CD14-positive monocyte (primary cell): ENCODE results near the gene DLEC1. TPM values are rescaled to one million over a fixed set of nuclear protein-coding genes. Genes with fewer than 3 reads are reported as not detected.

Experiments used
- DNase-seq, 3 donors: peaks; one replicate each; pipeline ENCODE4 v3.0.0-alpha.2; 2011 to 2022
- H2AFZ ChIP-seq: 2 replicates; pipeline ENCODE4 v1.6.0; 2012; ENCODE audit warnings: mild to moderate bottlenecking, low read depth, low read length, inconsistent platforms; ENCODE audit not compliant: insufficient read depth, poor library complexity, severe bottlenecking
- H3K27ac ChIP-seq, 2 donors: 1 replicate in 1 of 2; 2 replicates in 1 of 2; pipeline ENCODE4 v1.5.1; 2012 to 2013; ENCODE audit warnings: low read length in 2 of 2, control low read depth in 1 of 2, inconsistent platforms in 1 of 2, low read depth in 1 of 2, mild to moderate bottlenecking in 1 of 2
- H3K27me3 ChIP-seq, 2 donors: one replicate each; pipeline versions ENCODE4 v1.6.0 to v1.6.1; 2011 to 2013; ENCODE audit warnings: low read length in 2 of 2; ENCODE audit not compliant: control insufficient read depth in 2 of 2, insufficient read depth in 2 of 2
- H3K36me3 ChIP-seq, 2 donors: replicated peaks in 1 of 2; 1 replicate in 1 of 2; 2 replicates in 1 of 2; pipeline versions ENCODE4 v1.5.1 to v1.6.1; 2012 to 2013; ENCODE audit warnings: low read length in 2 of 2, control low read depth in 1 of 2, inconsistent platforms in 1 of 2, mild to moderate bottlenecking in 1 of 2; ENCODE audit not compliant: insufficient read depth in 2 of 2, control insufficient read depth in 1 of 2
- H3K4me1 ChIP-seq, 2 donors: 1 replicate in 1 of 2; 2 replicates in 1 of 2; pipeline versions ENCODE4 v1.5.1 to v1.6.1; 2012 to 2013; ENCODE audit warnings: low read length in 2 of 2, control low read depth in 1 of 2, inconsistent platforms in 1 of 2, mild to moderate bottlenecking in 1 of 2, moderate library complexity in 1 of 2; ENCODE audit not compliant: insufficient read depth in 2 of 2, control insufficient read depth in 1 of 2
- H3K4me2 ChIP-seq: replicated peaks from 2 replicates; pipeline ENCODE3; 2012; ENCODE audit warnings: low read length, moderate library complexity, mild to moderate bottlenecking; ENCODE audit not compliant: poor library complexity, severe bottlenecking; ENCODE audit errors: extremely low read depth
- H3K4me3 ChIP-seq, 3 experiments: fragments of 200-600 bp in 1 of 3; sonication (generic) in 1 of 3; replicated peaks in 1 of 3; 1 replicate in 2 of 3; 2 replicates in 1 of 3; pipeline ENCODE4 v1.5.1; 2011 to 2013; ENCODE audit warnings: low read length in 3 of 3, mild to moderate bottlenecking in 3 of 3, control low read depth in 2 of 3, low read depth in 2 of 3, inconsistent platforms in 1 of 3, moderate library complexity in 1 of 3
- H3K79me2 ChIP-seq: 2 replicates; pipeline ENCODE4 v1.6.0; 2012; ENCODE audit warnings: mild to moderate bottlenecking, control low read depth, inconsistent platforms, low read length, moderate library complexity; ENCODE audit not compliant: insufficient read depth
- H3K9ac ChIP-seq: 2 replicates; pipeline ENCODE4 v1.6.0; 2017; ENCODE audit warnings: low read length, mild to moderate bottlenecking; ENCODE audit not compliant: insufficient read depth, poor library complexity, severe bottlenecking
- H3K9me3 ChIP-seq, 2 donors: replicated peaks in 1 of 2; 1 replicate in 1 of 2; 2 replicates in 1 of 2; pipeline versions ENCODE4 v1.5.1 to v1.6.1; 2012 to 2013; ENCODE audit warnings: low read length in 2 of 2, control low read depth in 1 of 2; ENCODE audit not compliant: control insufficient read depth in 1 of 2, insufficient read depth in 1 of 2
- H4K20me1 ChIP-seq: 2 replicates; pipeline ENCODE4 v1.6.0; 2012; ENCODE audit warnings: mild to moderate bottlenecking, low read length, control low read depth, moderate library complexity; ENCODE audit not compliant: insufficient read depth
- H3K27ac Mint-ChIP-seq, 7 donors: one replicate each; pipeline ENCODE4 v1.8.0; 2020; ENCODE audit warnings: mild to moderate bottlenecking in 7 of 7, mixed read lengths in 7 of 7, moderate library complexity in 6 of 7, inconsistent platforms in 2 of 7
- H3K27me3 Mint-ChIP-seq, 3 donors: one replicate each; pipeline ENCODE4 v1.8.0; 2021 to 2022; ENCODE audit warnings: low read depth in 3 of 3, mild to moderate bottlenecking in 3 of 3, mixed read lengths in 3 of 3, moderate library complexity in 3 of 3, inconsistent platforms in 1 of 3
- H3K36me3 Mint-ChIP-seq, 2 donors: one replicate each; pipeline ENCODE4 v1.8.0; 2020; ENCODE audit warnings: mixed read lengths in 2 of 2, inconsistent platforms in 1 of 2, mild to moderate bottlenecking in 1 of 2
- H3K4me1 Mint-ChIP-seq: one replicate; pipeline ENCODE4 v1.8.0; 2020; ENCODE audit warnings: mild to moderate bottlenecking, mixed read lengths
- H3K4me3 Mint-ChIP-seq, 2 donors: one replicate each; pipeline ENCODE4 v1.8.0; 2020; ENCODE audit warnings: mild to moderate bottlenecking in 2 of 2, mixed read lengths in 2 of 2, moderate library complexity in 1 of 2
- H3K9me3 Mint-ChIP-seq, 7 donors: one replicate each; pipeline ENCODE4 v1.8.0; 2020 to 2022; ENCODE audit warnings: mixed read lengths in 7 of 7, mild to moderate bottlenecking in 6 of 7, moderate library complexity in 6 of 7, inconsistent platforms in 2 of 7
- WGBS: methylation state at CpG from one replicate; pipeline ENCODE4 v1.1.5; 2013; ENCODE audit warnings: missing lambda C conversion rate; ENCODE audit not compliant: insufficient coverage; 5-methylcytosine and 5-hydroxymethylcytosine counted together
- intact Hi-C, 2 donors: fragments of 100-400 bp; cut with micrococcal nuclease; formaldehyde crosslinking; loops; one replicate each; pipeline versions ENCODE4 v1.15.0 to v1.15.1; 2023
- polyA plus RNA-seq, 3 donors: library from polyadenylated mRNA; depleted of rRNA in 1 of 3; unstranded in 2 of 3; stranded (reverse) in 1 of 3; fragments of 300-500 nt in 2 of 3; fragments of >200 nt in 1 of 3; fragmentation: Illumina TruSeq in 2 of 3; gene quantifications; 1 replicate in 2 of 3; 2 replicates in 1 of 3; pipeline ENCODE4 v1.2.3, GENCODE V29; 2012 to 2021
- TF ChIP-seq, protein P1 (sequence below): fragments of 200-600 bp; IDR thresholded peaks from one replicate; pipeline ENCODE4 v1.8.0; 2022; ENCODE audit warnings: antibody characterized with exemption, mild to moderate bottlenecking

The DLEC1 gene
- polyA plus RNA-seq, 3 donors: 0.11 to 0.81 (median 0.14) TPM

DNA sequence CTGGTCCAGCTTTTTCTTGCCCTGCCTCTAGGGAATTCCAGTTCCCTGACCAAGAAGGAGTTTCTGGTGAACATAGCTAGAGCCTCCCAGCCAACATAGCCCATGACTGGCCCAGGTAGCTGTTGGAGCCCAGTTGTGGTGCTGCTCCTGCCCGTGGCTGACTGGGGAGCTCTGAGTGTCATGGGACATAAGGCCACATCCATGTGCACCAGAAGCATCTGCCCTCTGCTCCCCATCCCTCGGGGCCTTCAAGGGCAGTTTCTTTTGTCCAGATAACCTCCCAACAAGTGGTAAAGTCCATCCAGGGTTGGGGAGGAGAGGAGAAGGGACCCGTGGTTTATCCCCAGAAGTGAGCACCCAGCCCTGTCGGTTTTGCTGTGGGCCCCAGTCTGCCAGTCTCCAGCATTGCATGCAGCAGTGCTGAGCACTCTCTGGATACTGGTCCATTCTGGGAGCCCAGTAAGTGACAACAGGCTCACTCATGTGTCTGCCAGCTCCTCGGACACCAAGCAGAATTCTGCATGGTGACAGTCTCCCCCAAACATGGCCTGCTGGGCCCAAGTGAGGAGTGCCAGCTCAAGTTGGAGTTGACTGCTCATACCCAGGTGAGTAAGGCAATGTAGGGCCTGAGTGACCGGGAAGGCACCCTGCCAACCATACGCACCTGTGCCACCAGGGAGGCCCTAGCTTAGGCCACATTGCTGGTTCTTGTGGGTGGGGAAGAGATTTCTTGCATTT, 69.1 kb downstream of the DLEC1 start:
- Histone ChIP-seq H3K36me3 (no peaks in the 10 kb centered on the region), H3K27ac (no peak overlapping the region), H3K79me2 (no peaks in the 10 kb centered on the region), H3K4me1 (peaks cover 37 to 46% of the 10 kb centered on the region in 2 donors), H3K27me3 (no peaks in the 10 kb centered on the region), H2AFZ (no peak overlapping the region), H3K4me3 (peak overlapping the region in 1 of 3 experiments; percentile 13), H4K20me1 (no peaks in the 10 kb centered on the region), H3K9ac (no peak overlapping the region), H3K4me2 (peak overlapping the region; percentile 54), H3K9me3 (no peaks in the 10 kb centered on the region)
- Mint-ChIP-seq H3K27ac (peak overlapping the region in 5 of 7 donors; percentile 5 to 71 (median 45)), H3K27me3 (peaks cover 1 to 6% (median 1%) of the 10 kb centered on the region in 3 donors), H3K4me3 (peak overlapping the region in 1 of 2 donors; percentile 64), H3K9me3 (peaks cover 0 to 9% (median 4%) of the 10 kb centered on the region in 7 donors), H3K4me1 (peaks cover 48% of the 10 kb centered on the region), H3K36me3 (peaks cover 2 to 5% of the 10 kb centered on the region in 2 donors)
- 84% methylated on average over 6 of the region's 7 CpGs for WGBS
- TF ChIP-seq, protein P1, sequence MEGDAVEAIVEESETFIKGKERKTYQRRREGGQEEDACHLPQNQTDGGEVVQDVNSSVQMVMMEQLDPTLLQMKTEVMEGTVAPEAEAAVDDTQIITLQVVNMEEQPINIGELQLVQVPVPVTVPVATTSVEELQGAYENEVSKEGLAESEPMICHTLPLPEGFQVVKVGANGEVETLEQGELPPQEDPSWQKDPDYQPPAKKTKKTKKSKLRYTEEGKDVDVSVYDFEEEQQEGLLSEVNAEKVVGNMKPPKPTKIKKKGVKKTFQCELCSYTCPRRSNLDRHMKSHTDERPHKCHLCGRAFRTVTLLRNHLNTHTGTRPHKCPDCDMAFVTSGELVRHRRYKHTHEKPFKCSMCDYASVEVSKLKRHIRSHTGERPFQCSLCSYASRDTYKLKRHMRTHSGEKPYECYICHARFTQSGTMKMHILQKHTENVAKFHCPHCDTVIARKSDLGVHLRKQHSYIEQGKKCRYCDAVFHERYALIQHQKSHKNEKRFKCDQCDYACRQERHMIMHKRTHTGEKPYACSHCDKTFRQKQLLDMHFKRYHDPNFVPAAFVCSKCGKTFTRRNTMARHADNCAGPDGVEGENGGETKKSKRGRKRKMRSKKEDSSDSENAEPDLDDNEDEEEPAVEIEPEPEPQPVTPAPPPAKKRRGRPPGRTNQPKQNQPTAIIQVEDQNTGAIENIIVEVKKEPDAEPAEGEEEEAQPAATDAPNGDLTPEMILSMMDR: no peak
- no peak for DNase-seq
- intact Hi-C loops: no loop called here

DNA sequence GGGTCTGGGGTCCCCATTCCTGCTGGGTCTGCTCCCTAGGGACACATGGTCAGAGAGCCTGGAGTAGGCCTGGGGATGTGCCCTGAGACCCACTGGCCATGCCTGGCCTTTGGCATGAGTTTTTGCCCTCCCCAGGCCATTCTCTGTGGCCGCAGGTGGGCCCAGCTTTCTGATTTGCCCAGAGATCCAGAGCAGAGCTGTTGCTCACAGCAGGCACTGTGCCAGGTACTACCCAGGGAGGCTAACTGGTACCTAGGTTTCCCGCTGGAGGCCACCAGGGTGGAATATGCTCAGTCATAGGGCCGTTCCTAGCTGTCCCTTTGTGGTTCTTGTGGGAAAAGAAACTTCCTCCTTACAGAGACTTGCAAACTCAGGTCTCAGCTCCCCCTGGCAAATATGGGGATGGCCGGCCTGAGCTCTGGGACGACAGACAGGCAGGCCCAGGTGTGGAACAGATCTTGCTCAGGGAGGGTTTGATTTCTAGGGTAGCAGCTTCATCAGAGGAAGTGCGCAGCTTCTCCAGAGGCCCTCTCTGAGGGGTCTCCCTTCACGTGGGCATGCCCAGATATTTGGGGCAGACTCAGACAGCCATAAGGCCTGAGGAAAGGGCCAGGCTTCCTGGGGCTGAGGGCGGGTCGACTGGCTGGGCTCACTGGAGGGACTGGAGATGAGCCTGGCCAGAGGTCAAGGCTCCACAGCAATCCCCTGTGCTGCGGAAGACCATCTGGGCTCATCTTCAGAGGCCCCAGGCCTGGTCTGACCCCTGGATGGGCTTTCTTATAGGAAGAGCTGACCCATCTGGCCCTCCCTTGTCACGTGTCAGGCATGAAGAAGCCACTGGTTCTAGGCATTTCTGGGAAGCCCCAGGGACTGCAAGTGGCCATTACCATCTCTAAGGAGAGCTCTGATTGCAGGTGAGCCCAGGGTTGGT, 69.9 kb downstream of the DLEC1 start:
- Histone ChIP-seq H4K20me1 (no peaks in the 10 kb centered on the region), H3K9ac (no peak overlapping the region), H3K9me3 (no peaks in the 10 kb centered on the region), H3K4me2 (peak overlapping the region; percentile 54), H3K27ac (no peak overlapping the region), H3K36me3 (no peaks in the 10 kb centered on the region), H3K79me2 (no peaks in the 10 kb centered on the region), H2AFZ (no peak overlapping the region), H3K27me3 (no peaks in the 10 kb centered on the region), H3K4me3 (peak overlapping the region in 1 of 3 experiments; percentile 13), H3K4me1 (peaks cover 35 to 44% of the 10 kb centered on the region in 2 donors)
- Mint-ChIP-seq H3K27ac (peak overlapping the region in 2 of 7 donors; percentile 31 to 45), H3K4me1 (peaks cover 42% of the 10 kb centered on the region), H3K4me3 (peak overlapping the region in 1 of 2 donors; percentile 77), H3K27me3 (peaks cover 1 to 6% (median 1%) of the 10 kb centered on the region in 3 donors), H3K36me3 (peaks cover 2 to 5% of the 10 kb centered on the region in 2 donors), H3K9me3 (peaks cover 0 to 9% (median 4%) of the 10 kb centered on the region in 7 donors)
- TF ChIP-seq, protein P1: no peak
- peak; percentile 45 to 75 (median 58) for DNase-seq
- intact Hi-C loops: no loop called here
- WGBS: 22% methylated on average over 8 of the region's 11 CpGs
